ENCODE results near the gene ROCK1.
"Not testable (repeated sequence)": the region's sequence is repeated elsewhere in the genome, so short reads cannot be mapped to it uniquely, and the experiment has no call there.

The ROCK1 gene

GRCh38 chr18:21049306-21049705 is 62.3 kb downstream of the ROCK1 start:
- DNase-seq, result no peak

DNA sequence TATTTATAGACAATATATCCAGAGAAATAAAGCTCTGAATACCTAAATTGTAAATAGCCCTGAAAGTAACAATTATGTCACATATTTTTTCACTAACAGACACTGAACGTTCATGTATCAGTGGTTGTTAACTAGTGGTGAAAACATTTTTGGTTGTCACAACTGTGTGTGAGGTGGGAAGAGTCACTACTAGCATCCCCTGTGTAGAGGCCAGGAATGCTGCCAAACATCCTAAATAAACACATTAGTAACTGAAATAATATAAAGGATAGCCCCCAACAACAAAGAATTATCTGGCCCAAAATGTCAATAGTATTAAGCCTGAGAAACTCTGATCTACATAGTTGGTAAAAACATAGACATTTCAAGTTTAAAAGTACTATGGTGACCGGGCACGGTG is 64.5 kb downstream of the ROCK1 start:
- DNase-seq, result no peak

GRCh38 chr18:21040466-21040865 is 71.1 kb downstream of the ROCK1 start:
- DNase-seq, result no peak

DNA sequence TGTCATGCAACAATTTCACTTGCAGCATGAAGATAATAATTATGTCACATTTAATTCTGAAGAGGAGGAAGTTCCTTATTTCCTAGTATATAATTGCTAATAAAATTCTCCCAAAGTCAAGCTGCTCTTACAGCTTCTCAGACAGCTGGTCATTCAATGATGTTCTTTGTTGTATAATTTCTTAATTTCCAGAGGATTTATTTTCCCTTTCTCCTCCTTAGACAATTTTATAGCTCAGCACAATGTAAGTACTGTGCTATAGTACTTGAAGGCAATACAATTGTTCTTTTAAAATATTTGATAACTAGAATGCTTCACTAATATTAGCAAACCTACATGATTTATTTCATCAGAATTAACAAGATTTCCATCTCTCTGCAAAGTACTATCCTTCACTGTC is 73.4 kb downstream of the ROCK1 start:
- no peak for DNase-seq

GRCh38 chr18:21031845-21032244 is 79.8 kb downstream of the ROCK1 start:
- no peak for DNase-seq

GRCh38 chr18:21018257-21018656 is 93.4 kb downstream of the ROCK1 start:
- DNase-seq, result not testable (repeated sequence)

GRCh38 chr18:21012308-21012707 is 99.3 kb downstream of the ROCK1 start:
- no peak for DNase-seq

DNA sequence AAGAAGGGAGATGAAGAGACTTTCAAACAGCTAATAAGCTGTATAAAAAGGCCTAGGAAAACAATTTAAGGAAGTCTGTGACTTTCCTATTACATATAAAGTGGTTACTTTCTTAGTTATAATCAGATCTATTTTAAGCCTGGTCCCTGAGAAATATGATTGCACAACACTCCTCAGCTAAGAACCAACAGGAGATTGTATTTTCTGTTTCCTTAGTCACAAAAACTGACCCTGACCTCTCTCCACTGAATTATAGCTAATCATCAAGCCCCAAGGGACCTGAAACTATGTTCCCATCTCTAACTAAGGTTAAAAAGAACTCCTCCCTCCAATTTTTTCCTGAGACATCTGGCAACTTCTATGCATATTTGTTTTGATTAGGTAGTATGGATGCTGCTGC is 106.9 kb downstream of the ROCK1 start:
- DNase-seq, result no peak

DNA sequence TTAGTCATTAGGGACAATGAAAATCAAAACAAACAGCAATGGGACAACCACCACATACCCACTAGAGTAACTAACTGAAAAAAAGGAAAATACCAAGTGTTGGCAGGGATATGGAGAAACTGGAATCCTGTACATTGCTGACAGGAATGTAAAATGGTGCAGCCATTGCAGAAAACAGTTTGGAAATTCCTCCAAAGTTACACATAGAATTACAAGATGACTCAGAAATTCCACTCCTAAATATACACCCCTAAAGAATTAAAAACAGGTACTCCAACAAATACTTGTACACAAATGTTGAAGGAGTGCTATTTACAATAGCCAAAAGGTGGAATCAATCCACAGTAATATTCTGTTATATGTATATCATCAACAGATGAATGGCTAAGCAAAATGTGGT is 110.9 kb downstream of the ROCK1 start:
- DNase-seq, result no peak

- DNase-seq, result no peak
Observed at GRCh38 chr18:20997371-20997770, 114.2 kb downstream of the ROCK1 start.

- no peak for DNase-seq
Observed at GRCh38 chr18:20996418-20996817, 115.2 kb downstream of the ROCK1 start.

DNA sequence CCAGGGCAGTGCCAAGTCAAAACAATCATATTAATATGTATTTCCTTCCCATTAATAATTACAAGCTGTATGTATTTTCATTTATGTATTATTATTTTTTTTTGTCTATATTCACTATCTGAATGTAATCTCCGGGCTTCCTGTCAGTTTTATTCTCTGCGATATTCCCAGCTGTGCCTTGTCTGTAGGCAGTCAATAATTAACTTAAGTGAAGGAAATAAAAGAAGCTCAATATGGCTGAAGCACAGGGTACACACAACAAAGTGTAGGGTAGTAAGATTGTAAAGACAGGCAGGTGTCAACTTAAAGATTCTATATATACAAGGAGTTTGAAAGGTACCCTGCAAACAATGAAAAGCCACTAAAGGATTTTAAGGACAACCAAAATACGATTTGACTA is 122.9 kb downstream of the ROCK1 start:
- DNase-seq, result no peak

GRCh38 chr18:20975077-20975476 is 136.5 kb downstream of the ROCK1 start:
- DNase-seq, result no peak

DNA sequence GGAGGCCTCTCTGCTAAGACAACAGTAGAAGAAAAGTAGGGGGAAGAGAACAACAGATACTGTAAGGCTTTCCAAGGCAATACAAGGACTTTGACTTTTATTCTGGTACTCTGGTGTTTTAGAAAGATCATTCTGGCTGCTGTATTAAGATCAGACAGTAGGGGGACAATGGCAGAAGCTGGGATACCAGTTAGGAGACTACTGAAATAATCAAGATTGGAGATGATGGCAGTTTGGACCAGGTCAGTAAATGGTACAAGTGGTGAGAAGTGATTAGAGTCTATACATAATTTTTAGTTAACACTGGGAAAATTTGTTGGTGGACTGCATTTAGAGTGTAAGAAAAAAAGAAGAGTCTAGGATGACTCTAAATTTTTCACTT is 139.7 kb downstream of the ROCK1 start:
- DNase-seq, result no peak

DNA sequence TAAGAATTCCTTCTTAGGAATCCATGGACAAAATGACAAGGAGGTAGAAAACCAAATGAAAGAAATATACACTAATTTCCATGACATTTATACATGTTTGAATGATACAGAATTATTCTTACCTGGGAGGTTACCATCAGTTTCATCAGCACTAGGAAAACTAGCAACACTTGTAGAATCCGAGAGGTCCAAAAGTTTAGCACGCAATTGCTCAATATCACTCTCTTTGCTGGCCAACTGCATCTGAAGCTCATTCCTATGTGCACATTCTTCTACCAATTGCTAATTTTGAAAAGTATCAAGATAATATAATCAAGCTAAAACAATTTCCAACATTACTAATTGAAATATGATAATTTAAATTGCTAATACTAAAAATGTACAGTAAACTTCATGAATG is 144.8 kb downstream of the ROCK1 start:
- no peak for DNase-seq

DNA sequence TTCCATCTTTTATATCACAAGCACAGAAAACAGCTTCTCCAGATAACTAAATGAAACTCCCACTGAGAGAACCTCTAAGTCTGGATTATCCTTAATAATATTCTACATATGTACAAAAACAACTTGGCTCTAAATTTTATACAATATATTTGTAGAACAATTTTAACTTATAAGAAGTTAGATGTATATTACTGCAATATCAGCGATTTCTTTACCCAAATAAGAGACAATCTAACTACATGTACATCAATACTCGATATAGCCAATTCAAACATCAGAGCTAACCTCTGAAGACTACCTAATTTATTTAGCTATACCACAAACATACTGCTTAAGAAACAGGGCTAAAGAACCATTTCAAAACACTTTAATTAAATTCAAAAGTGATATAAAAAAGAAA is 148.6 kb downstream of the ROCK1 start:
- no peak for DNase-seq

DNA sequence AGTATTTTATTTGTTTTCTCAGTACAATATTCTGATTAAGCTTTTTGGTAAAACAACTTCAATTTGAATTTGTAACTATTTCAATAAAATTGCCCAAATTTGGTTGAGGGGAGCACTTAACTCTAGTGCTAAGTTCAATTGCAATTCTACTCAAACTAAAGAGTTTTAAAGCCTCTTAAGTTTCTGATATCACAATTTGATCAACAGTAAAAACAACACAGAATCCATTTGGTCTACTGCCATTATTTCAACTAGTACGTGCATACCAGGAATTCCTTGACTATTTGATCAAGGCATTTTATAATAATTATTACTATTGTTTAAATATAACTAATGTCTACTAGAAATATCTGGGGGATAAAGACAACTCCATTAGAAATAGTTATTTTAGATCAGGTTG is 150.9 kb downstream of the ROCK1 start:
- no peak for DNase-seq

- not testable (repeated sequence) for DNase-seq
Observed at GRCh38 chr18:20950827-20951226, 160.8 kb downstream of the ROCK1 start.
